Effector CD8-positive, alpha-beta T cell (primary cell): ENCODE results near the gene WWOX.
A peak's percentile ranks its signal among the peaks of the same experiment; 100 is the strongest.

ENCODE experiments used
- DNase-seq: peaks from one replicate; lab custom pipeline; 2025; lab: John Stamatoyannopoulos, UW

The WWOX gene

DNA sequence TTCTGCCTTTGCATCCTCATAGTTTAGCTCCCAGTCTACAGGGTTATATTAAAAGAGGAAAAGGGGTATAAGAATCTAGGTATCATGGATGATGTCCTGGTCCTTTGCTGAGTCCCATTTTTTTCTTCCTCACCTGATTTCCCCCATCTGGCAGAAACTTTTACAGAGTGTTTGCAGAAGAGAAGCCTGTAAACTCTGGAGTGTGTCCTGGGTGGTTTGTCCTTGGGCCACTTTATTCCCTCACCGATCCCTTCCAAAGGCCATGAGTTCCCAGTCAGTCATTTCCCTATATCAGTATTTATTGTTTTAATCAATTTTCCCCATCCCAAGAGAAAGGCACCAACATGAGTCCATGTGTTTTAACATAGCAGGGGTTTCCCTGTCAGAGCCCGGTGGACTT, 638.2 kb downstream of the WWOX start:
- DNase-seq, result no peak

DNA sequence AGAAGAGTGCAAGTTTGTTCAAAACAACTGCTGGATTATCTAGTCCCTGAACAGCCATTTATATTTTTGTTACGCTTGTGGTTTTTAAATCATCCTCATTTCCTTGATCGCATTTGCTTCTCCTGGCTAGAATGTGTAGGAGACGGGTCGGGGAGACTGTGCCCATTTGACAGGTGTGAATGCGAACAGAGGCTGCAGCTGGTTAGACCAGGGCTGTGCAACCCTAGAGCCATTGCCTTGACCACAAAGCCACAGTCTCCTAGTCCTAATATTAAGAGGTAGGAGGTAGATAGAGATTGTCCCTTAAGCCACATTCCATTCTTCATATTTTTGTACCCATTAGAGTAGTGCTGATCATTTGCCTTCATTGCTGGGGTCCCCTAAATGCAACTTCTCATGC, 639.1 kb downstream of the WWOX start:
- DNase-seq, result no peak

DNA sequence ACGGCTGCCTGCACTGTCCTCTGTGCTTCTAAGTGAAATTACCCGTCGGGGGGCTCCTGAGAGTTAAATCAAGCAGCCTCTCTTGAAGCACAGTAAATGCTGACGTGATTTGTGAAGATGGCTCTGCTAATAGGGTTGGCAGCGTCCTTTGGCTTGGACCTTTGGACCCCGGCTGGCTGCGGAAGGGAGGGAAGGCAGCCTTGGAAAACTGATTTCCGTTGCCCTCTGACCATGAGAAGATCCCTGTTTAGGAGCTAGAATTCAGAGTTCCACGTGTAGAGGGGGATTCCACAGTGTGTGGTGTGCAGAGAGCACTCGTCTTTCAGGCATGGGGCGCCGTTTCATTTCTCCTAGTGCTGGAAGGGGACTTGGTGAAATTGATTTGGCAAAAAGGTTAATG, 640.8 kb downstream of the WWOX start:
- DNase-seq, result no peak

DNA sequence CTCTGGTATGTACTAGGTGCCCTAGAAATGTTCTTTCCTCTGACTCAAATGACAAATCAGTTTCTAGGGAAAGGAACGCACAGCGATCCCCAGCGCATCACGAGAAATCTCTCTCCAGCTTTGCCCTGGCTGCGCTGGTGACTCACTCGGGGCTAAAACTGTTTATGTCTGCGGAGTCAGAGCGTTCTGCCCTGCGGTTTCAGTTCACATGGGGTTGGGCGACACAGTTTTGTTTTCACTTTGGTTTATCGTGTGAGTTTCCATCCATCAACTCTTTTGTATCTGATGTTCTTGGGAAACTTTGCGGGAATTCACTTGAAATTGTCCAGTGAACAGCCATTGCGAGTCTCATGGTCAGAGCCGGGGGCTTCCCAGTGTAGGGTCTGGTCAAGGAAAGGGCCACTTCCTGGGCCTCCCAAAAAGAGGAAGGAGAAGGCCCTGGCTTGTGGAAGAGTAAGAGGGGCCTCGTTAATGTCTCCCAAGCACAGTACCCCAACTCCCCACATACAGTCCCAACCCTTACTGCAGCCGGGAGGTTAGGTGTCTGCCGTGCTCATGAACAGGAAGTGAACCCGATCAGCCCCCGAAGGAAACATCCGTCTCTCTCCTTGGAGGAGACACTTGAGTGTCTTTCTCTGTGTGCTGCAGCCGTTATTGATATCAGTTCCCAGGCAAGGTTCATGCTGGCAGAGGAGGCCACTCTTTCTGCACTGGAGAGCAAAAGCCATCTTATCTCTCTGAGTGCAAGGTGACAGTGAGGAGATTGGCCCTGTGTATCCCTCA, 643.2 kb downstream of the WWOX start:
- DNase-seq, result peak; percentile 5

DNA sequence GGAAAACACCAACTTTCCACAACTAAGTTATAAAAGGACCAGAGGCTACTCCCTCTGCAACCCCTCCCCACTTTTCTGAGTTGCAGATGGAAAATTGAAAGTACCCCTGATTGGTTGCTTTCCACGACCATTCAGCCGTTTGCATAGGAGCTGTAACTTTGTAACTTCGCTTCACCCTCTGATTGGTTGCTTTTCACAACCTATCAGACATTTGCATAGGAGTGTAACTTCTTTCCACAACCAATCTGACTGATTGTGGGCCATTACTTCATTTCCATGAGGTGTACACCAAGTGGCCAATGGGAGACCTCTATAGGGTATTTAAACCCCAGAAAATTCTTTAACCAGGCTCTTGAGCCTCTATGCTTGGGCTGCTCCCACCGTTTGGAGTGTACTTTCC, 644.1 kb downstream of the WWOX start:
- no peak for DNase-seq

DNA sequence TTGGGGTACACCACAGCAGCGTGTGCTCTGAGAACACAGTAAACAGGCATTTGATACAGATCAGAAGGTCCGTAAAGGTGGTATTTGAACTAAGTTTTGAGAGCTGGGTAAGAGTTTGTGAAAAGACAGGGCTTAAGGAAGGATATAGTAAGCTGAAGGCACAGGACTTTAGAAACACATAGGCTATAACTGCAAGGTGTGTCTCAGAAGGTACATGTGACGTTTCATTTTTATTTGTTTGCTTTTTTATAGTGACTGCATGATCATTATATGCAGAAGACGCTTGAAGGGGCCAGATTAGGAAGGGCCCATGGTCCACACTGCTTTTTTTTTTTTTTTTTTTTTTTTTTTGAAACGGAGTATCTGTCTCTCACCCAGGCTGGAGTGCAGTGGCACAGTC, 644.6 kb downstream of the WWOX start:
- no peak for DNase-seq

DNA sequence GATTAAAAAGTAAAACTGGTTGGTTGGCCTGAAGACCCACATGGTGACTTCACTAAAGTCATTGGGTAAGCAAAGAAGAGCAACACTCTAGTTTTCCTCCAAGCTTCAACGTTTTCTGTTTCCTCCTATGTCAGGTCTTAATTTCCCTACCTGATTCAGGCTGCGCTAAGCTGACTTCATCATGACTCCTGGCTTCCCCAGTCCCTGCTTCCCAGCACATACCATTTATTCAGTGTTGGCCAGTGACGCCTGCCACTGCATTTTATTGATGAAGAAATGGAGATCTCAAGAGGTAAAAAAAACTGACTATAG, 645.3 kb downstream of the WWOX start:
- DNase-seq, result no peak

DNA sequence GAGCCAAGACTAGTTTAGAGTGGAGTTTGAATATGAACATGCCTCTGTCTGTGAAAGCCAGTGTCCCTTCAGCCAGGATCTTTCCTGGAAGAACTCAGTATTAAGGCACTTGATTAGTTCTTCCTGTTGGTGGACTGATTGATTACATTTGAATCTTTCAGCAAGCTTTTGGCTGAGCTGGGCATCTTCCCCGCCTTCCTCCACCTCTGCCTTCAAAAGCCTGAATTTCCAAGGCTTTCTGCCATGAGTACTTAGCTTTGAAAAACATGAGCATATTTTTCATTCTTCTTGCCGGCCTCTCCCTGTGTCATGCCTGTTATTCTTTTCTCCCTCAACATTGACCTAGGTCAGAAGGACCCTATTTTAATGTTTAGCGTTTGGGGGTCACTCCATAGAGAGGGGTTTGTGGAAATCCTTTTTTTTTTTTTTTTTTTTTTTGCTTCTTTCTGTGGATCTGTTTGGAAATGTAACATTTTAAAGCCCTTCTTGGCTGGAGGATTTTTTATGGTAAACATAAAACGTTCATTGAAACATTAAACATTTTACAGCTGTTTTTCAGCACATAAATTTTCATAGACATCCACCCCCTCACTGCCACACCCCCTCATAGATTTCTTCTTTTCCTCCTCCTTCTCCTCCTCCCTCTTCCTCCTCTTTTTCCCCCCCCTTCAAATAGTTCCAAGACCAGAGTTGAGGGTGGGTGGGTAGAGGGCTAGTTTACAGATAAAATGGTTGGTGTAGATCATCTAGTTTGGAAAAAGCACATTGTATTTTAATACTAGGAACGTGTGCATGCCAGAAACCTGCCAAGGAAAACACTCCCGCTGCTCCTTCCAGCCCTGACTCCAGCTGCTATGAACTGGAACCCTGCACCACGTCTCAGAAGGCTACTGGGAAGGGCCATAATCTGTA, 645.9 kb downstream of the WWOX start:
- DNase-seq, result no peak

DNA sequence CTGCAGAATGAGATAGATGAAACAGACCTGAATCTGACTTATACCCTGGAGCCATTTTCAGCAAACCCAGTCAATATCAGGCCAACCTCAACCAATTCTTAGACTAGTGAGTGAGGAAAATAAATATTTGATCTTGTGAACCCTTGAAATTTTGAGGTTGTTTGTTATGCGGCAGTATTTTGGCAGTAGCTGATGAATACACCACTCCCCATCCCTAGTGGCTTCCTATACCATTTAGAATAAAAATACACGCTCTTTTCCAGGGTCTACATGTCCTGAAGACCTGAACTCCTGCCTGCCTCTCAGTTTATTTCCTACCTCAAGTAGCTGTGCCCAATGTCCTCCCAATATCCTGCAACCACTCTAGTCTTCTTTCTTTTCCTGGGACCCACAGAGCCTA, 647.3 kb downstream of the WWOX start:
- no peak for DNase-seq

DNA sequence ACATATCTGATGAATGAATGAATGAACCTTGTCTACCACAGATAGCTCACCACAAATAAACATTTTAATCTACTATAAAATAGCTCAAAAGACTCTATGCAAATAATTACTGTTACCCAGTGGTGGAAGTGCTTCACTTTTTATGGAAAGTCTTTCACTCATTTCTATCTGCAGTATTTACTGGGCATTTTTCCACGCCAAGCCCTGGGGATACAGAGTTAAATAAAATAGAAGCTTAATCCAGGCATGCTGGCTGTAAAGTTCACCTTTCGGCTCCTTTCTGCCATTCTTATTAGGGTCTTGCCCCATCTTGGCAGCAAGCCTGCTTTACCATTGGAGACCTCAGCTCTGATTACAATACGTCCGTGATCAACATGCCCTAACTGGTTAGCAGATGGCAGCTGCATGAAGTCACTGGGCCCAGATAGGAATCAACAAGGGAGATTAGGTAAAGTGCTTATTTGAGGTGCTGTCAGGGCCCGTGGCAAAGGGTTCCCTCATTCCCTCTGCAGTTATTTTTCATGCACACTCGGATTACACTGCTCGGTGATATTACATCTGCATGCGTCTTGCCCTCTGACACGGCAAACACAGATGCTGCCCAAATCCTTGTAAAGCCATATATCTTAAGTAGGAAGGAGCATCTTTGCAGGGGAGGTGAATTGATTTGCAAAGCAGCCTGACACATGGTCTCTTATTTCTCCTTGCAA, 648.9 kb downstream of the WWOX start:
- DNase-seq, result no peak

DNA sequence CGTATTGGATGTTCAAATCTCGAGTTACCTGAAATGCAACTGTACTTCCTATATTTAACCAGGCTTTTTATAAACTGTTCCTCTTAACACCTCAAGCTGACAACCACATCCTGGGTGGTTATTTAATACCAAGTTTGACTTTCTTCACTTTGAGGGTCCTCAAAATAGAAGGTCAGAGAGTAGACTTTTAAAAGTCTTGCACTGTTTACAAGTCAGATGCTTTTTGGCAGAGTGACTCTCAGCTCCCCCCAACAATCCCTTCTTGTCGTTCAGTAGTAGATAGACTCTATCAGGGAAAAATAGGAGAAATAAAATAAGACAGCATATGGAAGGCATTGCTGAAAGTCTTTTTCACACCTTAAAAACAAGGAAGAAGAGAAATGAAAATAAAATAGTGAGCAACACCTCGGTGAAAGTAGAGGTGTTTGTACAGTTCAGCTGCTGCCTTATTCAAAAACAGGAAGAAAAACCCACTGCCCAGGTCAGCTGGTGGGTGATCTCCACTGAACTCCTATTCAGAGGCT, 650.4 kb downstream of the WWOX start:
- DNase-seq, result no peak

DNA sequence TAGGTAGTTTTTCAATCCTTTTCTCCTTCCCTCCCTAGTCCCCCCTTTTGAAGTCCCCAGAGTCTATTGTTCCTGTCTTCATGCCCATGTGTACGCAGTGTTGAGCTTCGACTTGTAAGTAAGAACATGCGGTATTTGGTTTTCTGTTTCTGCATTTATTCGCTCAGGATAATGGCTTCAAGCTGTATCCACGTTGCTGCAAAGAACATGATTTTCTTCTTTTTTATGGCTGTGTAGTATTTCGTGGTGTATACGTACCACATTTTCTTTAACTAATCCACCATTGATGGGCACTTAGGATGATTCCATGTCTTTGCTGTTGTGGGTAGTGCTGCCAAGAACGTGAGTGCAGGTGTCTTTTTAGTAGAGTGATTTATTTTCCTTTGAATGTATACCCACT, 651.2 kb downstream of the WWOX start:
- no peak for DNase-seq

DNA sequence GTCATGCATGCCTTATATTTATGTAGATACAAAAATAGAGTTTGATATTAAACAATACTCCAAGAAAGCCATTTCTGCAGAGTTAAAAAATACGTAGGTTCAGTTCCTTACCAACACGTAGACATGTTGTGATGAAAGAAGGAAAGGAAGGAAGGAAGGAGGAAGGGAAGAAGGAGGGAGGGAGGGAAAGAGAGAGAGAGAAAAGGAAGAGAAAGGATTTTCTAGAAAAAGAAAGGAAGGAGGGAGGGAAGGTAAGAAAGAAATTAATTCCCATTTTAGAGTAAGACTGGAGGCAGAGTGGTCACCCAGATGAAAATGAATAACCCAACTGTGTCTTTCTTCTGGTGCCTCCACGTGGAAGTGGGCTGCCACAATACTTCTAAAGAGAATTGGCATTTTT, 652.1 kb downstream of the WWOX start:
- no peak for DNase-seq

DNA sequence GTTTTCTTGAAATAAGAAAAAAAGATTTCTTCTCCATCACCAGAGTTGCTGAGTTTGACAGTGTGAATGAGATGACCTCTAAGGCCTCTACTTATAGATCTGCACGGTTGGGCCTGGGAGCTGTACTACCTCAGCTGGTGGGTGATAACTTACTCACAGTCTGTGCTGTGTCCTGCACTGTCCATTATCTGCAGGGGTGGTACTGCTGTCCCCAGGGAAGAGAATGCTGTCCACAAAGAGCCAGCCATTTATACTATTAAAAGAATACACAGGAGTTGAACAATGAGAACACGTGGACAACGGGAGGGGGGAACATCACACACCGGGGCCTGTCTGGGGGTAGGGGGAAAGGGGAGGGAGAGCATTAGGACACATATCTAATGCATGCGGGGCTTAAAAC, 655.3 kb downstream of the WWOX start:
- DNase-seq, result no peak

DNA sequence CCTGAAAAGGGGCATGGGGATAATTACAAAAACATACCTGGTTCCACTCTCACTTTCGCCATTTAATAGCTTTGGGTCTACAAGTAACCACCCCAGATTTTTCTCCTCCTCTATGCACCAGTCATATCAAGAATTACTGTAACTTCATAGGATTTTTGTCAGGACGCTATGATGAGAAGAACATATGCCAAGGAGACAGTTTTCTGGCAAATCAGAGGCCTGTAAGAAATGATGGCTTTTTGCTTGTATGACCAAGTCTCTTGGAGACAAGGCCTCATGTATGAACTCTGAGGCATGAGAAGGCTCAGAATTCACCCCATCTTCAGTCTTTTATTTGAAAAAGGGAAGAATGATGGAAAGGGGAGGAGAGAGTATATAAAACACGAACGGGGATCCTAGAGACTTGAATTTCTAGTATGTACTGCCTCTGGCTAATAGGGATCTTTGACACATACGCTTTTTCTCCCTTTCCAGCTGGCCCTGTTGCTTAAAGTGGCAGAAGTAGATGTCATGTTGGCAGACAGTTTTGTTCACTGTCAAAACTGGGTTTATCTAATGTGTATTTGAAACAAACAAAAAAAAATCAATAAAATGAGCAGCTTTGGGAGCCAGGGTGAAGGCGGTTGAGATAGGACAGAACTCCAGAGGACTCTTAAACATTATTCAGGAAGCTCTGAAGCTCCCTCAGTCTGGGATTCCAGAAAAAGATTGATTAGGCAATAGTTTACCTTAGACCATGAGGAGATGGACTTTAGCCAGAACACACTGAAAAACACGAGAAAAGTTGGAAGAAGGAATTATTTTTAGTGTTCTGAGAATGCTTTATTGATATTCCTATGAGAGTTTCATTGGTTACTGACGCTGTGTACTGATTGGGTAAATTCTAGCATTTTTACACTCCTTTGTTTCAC, 656.6 kb downstream of the WWOX start:
- DNase-seq, result no peak

DNA sequence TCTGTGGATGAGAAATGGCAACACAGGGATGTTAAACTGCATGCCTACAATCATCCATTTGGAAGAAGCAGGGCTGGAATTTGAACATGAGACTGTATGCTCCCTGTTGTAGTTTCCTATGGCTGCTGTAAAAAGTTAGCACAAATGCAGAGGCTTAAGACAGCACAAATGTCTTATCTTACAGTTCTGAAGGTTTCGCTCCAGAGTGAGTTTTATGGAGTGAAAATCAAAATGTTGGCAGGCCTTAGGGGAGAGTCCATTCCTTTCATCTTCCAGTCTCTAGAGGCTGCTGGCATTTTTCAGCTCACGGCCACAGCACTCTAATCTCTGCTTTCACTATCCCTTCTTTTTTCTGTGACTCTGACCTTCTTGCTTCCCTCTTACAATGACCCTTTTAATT, 660.1 kb downstream of the WWOX start:
- no peak for DNase-seq

DNA sequence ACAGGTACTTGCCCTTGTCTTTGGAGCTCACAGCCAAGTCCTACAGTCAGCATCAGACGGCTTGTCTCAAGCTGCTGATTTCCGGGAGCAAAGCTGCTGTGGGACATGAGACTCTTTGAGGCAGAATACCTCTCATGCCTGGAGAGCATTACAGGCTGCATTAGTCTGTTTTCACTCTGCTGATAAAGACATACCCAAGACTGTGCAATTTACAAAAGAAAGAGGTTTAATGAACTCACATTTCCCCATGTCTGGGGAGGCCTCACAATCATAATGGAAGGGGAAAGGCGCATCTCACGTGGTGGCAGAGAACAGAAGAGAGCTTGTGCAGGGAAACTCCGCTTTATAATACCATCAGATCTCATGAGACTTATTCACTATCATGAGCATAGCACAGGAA, 661.2 kb downstream of the WWOX start:
- DNase-seq, result no peak

DNA sequence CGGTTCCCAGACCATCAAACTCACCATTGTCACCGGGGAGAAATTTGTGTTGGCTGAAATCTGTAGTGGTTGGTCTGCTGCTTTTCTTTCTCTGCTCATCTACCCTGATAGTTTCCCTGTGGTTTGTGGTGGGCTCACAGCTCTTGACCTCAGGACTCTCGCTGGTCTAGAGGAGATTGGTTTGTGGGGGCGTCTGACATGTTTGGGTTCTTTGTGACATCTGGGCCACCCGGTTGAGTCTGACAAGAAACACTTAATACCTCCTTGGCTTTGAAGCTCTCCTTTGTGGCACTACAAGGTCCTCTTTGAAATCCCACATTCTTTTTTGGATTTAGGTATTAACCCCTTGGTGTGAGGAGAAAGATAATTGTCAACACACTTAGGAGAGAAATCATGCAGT, 662.0 kb downstream of the WWOX start:
- DNase-seq, result no peak

DNA sequence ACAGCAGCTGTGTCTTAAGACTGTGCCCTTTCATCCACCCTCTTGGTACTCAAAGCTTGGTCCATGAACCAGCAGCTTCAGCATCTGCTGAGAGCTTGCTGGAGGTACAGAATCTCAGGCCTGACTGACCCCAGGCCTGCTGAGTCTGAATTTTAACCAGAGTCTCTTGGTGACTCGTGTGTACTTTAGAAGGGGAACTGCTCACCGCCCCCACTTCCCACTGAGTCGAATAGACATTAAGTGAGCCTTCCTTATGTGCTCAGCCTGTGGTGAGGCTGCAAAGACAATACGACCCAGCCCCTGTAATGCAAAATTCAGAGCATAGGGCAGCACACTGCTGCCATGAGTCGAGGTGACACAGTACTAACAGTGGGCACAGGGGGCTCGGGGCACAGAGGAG, 662.8 kb downstream of the WWOX start:
- no peak for DNase-seq

DNA sequence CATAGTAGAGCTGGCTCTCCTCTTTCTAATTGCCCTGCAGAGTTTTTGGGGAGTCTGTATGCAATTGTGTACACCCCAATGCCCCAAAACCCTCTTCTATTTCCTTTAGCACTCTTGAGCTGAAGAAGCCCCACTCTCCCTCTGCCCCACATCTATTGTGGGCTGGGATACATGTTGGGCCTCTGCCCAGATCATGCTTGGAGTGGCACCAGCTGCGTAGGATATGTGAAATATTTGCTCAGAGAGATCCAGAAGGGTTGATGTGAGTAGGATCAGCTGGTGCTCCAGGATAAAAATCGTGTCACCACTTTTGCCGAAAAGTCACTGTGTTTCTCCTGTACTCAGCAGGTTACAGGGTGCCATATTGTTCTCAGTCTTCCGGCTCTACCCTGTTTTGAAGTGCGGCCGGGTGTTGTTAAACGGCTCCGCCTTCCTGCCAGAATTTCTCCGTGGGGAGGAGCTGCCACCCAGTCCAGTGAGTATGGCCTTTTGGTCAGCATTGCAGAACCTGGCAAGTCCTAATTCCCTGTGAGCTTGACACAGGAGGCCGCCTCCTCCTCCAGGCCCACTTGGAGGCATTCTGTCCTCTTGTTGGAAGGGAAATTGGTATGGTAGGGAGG, 664.5 kb downstream of the WWOX start:
- DNase-seq, result no peak

DNA sequence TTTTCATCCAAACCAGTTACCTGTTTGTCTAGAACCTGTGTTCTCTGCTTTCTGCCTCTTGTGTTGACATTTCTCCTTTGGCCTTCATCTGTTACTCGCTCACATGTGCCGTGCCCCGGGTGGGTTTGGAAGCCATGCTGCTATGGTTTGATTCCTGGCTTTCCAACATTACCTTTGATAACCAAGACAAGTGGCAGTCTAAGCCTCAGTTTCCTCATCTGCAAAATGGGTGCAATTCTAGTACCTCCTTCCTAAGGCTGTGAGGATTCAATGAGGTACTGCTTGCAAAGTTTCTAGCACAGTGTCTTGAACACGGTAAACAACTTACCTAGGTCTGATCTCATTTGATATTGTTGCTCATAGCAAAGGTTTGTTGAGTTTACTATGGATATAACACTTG, 665.0 kb downstream of the WWOX start:
- no peak for DNase-seq
